Measurements from ENCODE around the gene GARIN5A. TPM values are rescaled to one million over a fixed set of nuclear protein-coding genes. Genes with fewer than 3 reads are reported as not detected.

Gene GARIN5A
- total RNA-seq, 2 donors from 2014 or later: 5.9 to 16.8 TPM

DNA sequence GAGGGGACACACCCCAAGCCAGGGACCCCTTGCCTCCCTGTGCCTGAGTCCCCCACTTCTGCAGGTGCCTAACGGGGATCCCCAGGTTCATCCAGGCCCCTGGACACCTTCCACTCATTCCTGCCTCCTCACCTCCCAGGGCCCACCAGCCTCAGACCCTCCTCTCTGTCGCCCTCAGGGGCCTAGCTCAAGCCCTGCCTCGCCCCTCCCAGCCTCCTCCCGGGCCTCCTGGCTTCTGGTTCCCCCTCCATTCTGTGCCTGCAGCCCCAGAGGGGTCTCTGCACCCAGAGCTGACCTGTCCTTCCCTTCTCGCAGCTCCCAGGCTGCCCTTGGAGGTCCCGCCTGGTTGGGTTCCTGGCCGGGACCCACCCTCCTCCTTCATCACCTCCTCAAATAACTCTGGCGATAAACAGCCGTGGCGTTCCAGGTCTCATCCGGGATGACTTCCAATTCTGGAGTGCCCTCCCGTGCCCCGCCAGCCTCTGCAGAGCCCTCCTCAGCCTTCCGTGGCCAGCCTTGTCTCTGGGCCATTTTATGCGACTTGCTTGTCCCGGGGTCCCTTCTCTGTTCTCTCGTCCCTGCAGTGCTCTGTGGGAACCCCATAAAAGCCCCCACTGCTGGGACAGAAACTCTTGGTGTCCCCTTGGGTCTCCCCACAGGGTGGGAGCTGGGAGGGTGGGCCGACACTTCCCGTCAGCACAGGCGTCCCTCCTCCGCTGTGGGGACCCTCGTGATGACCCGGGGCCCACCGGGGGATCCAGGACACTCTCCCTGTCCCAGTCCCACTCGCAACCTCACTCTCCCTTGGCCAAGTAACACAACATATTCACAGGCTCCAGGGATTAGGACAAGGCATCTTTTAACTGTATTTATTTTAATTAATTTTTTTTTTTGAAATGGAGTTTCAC, 25.2 kb upstream of the GARIN5A start:
- intact Hi-C loops (cut with DNase I): no loop called here

DNA sequence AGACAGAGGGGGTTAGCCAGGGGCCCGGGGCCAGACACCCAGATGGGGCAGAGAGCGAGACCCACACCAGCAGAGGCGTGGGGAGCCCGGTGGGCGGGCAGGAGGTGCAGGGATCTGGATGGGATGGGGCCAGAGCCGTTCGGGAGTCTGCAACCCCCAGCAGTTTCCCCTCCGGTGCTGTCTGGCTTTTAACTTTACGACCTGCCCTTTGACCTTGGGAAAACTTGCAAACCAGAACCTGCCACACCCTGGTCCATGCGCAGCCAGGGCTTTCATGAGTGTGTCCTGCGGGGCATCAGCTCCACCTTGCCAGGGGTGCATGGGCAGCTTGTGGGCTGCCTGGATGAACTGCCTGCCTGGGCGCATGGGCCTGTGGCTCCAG, 24.5 kb upstream of the GARIN5A start:
- DNase-seq (ENCODE audit: low spot score): no peak
- intact Hi-C loops (cut with DNase I): no loop called here

More for the DNA sequence above, 25.2 kb upstream of the GARIN5A start:
- no peak overlapping the region for H3K27ac ChIP-seq
- no peak for DNase-seq (ENCODE audit: low spot score)
- TF ChIP-seq POLR2A (IDR thresholded peaks at IDR 0.05): no peak
- TF ChIP-seq, protein P1, sequence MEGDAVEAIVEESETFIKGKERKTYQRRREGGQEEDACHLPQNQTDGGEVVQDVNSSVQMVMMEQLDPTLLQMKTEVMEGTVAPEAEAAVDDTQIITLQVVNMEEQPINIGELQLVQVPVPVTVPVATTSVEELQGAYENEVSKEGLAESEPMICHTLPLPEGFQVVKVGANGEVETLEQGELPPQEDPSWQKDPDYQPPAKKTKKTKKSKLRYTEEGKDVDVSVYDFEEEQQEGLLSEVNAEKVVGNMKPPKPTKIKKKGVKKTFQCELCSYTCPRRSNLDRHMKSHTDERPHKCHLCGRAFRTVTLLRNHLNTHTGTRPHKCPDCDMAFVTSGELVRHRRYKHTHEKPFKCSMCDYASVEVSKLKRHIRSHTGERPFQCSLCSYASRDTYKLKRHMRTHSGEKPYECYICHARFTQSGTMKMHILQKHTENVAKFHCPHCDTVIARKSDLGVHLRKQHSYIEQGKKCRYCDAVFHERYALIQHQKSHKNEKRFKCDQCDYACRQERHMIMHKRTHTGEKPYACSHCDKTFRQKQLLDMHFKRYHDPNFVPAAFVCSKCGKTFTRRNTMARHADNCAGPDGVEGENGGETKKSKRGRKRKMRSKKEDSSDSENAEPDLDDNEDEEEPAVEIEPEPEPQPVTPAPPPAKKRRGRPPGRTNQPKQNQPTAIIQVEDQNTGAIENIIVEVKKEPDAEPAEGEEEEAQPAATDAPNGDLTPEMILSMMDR (IDR thresholded peaks at IDR 0.05): no peak
- TF ChIP-seq POLR2AphosphoS5 (IDR thresholded peaks at IDR 0.05): no peak
- H3K36me3 ChIP-seq: no peaks in the 10 kb centered on the region
- H3K4me1 ChIP-seq (replicated peaks): no peaks in the 10 kb centered on the region
- H3K27me3 ChIP-seq (replicated peaks; ENCODE audit: insufficient read depth): no peaks in the 10 kb centered on the region
- no peak overlapping the region for H3K4me3 ChIP-seq
- 58% methylated on average over 25 of the region's 25 CpGs for WGBS
- no peaks in the 10 kb centered on the region for H3K9me3 ChIP-seq

DNA sequence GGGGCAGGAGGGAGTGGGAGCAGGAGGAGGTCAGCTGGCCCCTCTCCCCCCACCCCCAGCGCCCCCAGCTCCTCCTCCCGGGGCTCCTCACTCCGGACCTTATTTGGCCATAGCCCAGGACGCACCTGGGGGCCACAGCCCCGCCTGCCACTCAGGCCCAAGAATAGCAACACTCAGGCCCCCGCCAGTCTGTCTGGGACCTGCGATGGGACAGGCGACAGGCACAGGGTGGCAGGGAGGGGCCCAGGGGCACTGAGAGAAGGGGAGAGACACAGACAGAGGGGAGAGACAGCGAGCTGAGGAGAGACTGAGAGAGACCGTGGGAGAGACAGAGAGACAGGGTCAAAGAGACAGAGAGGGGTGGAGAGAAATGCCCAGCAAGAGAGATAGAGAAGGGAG, 24.1 kb upstream of the GARIN5A start:
- Histone ChIP-seq H3K27ac (no peak overlapping the region), H3K4me1 (replicated peaks) (no peaks in the 10 kb centered on the region), H3K4me3 (no peak overlapping the region), H3K9me3 (no peaks in the 10 kb centered on the region), H3K27me3 (replicated peaks; ENCODE audit: insufficient read depth) (no peaks in the 10 kb centered on the region), H3K36me3 (no peaks in the 10 kb centered on the region)
- 61% methylated on average over 9 of the region's 10 CpGs for WGBS
- TF ChIP-seq, protein P1 (IDR thresholded peaks at IDR 0.05): no peak
- TF ChIP-seq POLR2A (IDR thresholded peaks at IDR 0.05): no peak
- TF ChIP-seq POLR2AphosphoS5 (IDR thresholded peaks at IDR 0.05): no peak
- intact Hi-C loops (cut with DNase I): no loop called here
- no peak for DNase-seq (ENCODE audit: low spot score)

More for the DNA sequence above, 24.5 kb upstream of the GARIN5A start:
- Histone ChIP-seq H3K27me3 (replicated peaks; ENCODE audit: insufficient read depth) (no peaks in the 10 kb centered on the region), H3K36me3 (no peaks in the 10 kb centered on the region), H3K4me3 (no peak overlapping the region), H3K27ac (no peak overlapping the region), H3K4me1 (replicated peaks) (no peaks in the 10 kb centered on the region), H3K9me3 (no peaks in the 10 kb centered on the region)
- 65% methylated on average over 12 of the region's 12 CpGs for WGBS
- TF ChIP-seq, protein P1 (IDR thresholded peaks at IDR 0.05): no peak
- TF ChIP-seq POLR2A (IDR thresholded peaks at IDR 0.05) (no peak), POLR2AphosphoS5 (IDR thresholded peaks at IDR 0.05) (no peak)

DNA sequence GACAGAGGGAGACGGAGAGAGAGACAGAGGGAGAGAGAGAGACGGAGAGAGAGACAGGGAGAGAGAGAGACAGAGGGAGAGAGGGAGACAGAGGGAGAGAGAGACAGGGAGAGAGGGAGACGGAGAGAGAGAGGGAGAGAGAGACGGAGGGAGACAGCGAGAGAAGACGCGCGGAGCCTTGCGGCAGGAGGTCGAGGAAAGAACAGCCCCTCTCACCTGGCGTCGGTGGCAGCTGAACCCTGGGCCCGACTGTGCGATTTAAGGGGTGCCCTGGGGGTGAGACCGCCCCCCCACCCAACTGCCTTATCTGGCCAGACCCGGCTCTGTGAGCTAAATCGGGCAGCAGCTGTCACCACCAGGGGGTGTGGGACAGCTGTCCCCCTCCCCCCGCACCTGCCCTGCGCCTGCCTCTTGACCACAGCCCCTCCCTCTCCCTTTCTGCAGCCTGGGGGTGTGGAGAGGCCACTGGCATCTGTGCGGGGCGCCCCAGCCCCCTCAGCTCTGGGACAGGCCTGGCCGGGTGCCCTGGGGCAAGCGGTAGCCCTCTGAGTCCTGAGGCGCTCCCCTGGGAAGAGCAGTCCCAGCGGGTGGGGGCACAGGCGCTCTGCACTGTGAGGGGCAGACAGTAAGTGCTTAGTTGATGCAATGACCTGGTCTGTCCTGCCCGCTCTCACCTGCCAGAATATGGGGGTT, 23.6 kb upstream of the GARIN5A start:
- DNase-seq (ENCODE audit: low spot score): no peak
- Histone ChIP-seq H3K9me3 (no peaks in the 10 kb centered on the region), H3K36me3 (no peaks in the 10 kb centered on the region), H3K27ac (no peak overlapping the region), H3K27me3 (replicated peaks; ENCODE audit: insufficient read depth) (no peaks in the 10 kb centered on the region), H3K4me3 (no peak overlapping the region), H3K4me1 (replicated peaks) (no peaks in the 10 kb centered on the region)
- WGBS: 45% methylated on average over 25 of the region's 27 CpGs
- no peak for TF ChIP-seq POLR2A (IDR thresholded peaks at IDR 0.05)
- no peak for TF ChIP-seq POLR2AphosphoS5 (IDR thresholded peaks at IDR 0.05)
- TF ChIP-seq, protein P1 (IDR thresholded peaks at IDR 0.05): no peak
- intact Hi-C loops (cut with DNase I): no loop called here
